Neuronal stem cell (in vitro differentiated cells): Measurements from ENCODE around the gene PRSS21. TPM values are rescaled to one million over a fixed set of nuclear protein-coding genes. Genes with fewer than 3 reads are reported as not detected.
A peak's percentile ranks its signal among the peaks of the same experiment; 100 is the strongest.

Experiments used
- DNase-seq: peaks from one replicate; pipeline ENCODE4 v3.0.0-alpha.2; 2013; ENCODE audit warnings: low spot score
- H2AFZ ChIP-seq: one replicate; pipeline ENCODE4 v1.6.1; 2013; ENCODE audit warnings: mild to moderate bottlenecking, low read length, inconsistent platforms
- H2AK5ac ChIP-seq: 2 replicates; pipeline ENCODE4 v1.6.1; 2013; ENCODE audit warnings: low read depth, mild to moderate bottlenecking, inconsistent platforms, low read length, moderate library complexity, mixed read lengths
- H2BK120ac ChIP-seq: 2 replicates; pipeline ENCODE4 v1.6.1; 2013; ENCODE audit warnings: low read depth, mild to moderate bottlenecking, inconsistent platforms, low read length, moderate library complexity, mixed read lengths
- H2BK12ac ChIP-seq: one replicate; pipeline ENCODE4 v1.6.1; 2013; ENCODE audit warnings: low read length, inconsistent platforms
- H2BK15ac ChIP-seq: 2 replicates; pipeline ENCODE4 v1.6.1; 2013; ENCODE audit warnings: mild to moderate bottlenecking, low read length, inconsistent platforms, mixed read lengths
- H2BK5ac ChIP-seq: one replicate; pipeline ENCODE4 v1.6.1; 2013; ENCODE audit warnings: inconsistent platforms, mild to moderate bottlenecking, low read length, moderate library complexity
- H3K14ac ChIP-seq: one replicate; pipeline ENCODE4 v1.6.1; 2013; ENCODE audit warnings: low read length, inconsistent platforms
- H3K18ac ChIP-seq: 2 replicates; pipeline ENCODE4 v1.6.1; 2013; ENCODE audit warnings: low read length, inconsistent platforms
- H3K23ac ChIP-seq: 2 replicates; pipeline ENCODE4 v1.6.1; 2013; ENCODE audit warnings: low read depth, mild to moderate bottlenecking, mixed read lengths, low read length, inconsistent platforms; ENCODE audit not compliant: poor library complexity
- H3K27ac ChIP-seq: replicated peaks from 3 replicates; pipeline ENCODE4 v1.5.1; 2013; ENCODE audit warnings: low read length, inconsistent platforms
- H3K27me3 ChIP-seq, 3 experiments: 2 replicates each; pipeline ENCODE4 v1.6.1; 2013; ENCODE audit warnings: low read length in 3 of 3, mild to moderate bottlenecking in 2 of 3, inconsistent platforms in 1 of 3, low read depth in 1 of 3, mixed read lengths in 1 of 3, moderate library complexity in 1 of 3; ENCODE audit not compliant: control insufficient read depth in 3 of 3, insufficient read depth in 3 of 3
- H3K36me3 ChIP-seq, 2 donors: replicated peaks in 1 of 2; 2 replicates each; pipeline ENCODE4 v1.6.1; 2013; ENCODE audit warnings: low read length in 2 of 2; ENCODE audit not compliant: control insufficient read depth in 2 of 2, insufficient read depth in 2 of 2
- H3K4ac ChIP-seq: 2 replicates; pipeline ENCODE4 v1.6.1; 2013; ENCODE audit warnings: inconsistent platforms, mild to moderate bottlenecking, low read length, moderate library complexity
- H3K4me1 ChIP-seq, 2 donors: 1 replicate in 1 of 2; 2 replicates in 1 of 2; pipeline ENCODE4 v1.6.1; 2013; ENCODE audit warnings: low read length in 2 of 2, low read depth in 1 of 2; ENCODE audit not compliant: control insufficient read depth in 2 of 2, insufficient read depth in 1 of 2
- H3K4me2 ChIP-seq: one replicate; pipeline ENCODE4 v1.6.1; 2013; ENCODE audit warnings: mild to moderate bottlenecking, low read length, inconsistent platforms; ENCODE audit not compliant: insufficient read depth, poor library complexity, severe bottlenecking
- H3K4me3 ChIP-seq, 2 donors: 2 replicates each; pipeline ENCODE4 v1.5.1; 2013; ENCODE audit warnings: low read length in 2 of 2, mild to moderate bottlenecking in 2 of 2, inconsistent platforms in 1 of 2, moderate library complexity in 1 of 2
- H3K79me1 ChIP-seq: one replicate; pipeline ENCODE4 v1.6.1; 2013; ENCODE audit warnings: low read depth, mild to moderate bottlenecking, inconsistent platforms, low read length, moderate library complexity
- H3K9ac ChIP-seq: one replicate; pipeline ENCODE4 v1.6.1; 2013; ENCODE audit warnings: mild to moderate bottlenecking, low read depth, low read length, inconsistent platforms; ENCODE audit not compliant: poor library complexity
- H3K9me3 ChIP-seq, 2 donors: replicated peaks in 1 of 2; 2 replicates each; pipeline versions ENCODE3 to v1.6.1; 2013; ENCODE audit warnings: low read length in 2 of 2, mild to moderate bottlenecking in 2 of 2, inconsistent platforms in 1 of 2, low read depth in 1 of 2, mixed read lengths in 1 of 2, moderate library complexity in 1 of 2; ENCODE audit not compliant: control insufficient read depth in 2 of 2, insufficient read depth in 1 of 2
- H4K8ac ChIP-seq: one replicate; pipeline ENCODE4 v1.6.1; 2013; ENCODE audit warnings: low read depth, mild to moderate bottlenecking, inconsistent platforms, low read length, moderate library complexity
- H4K91ac ChIP-seq: one replicate; pipeline ENCODE4 v1.6.1; 2013; ENCODE audit warnings: low read length, low read depth, mild to moderate bottlenecking, inconsistent platforms; ENCODE audit not compliant: poor library complexity
- WGBS, 2 donors: extraction: QIAGEN DNeasy Blood & Tissue Kit; methylation state at CpG; one replicate each; pipeline ENCODE4 v1.1.7; 2013; ENCODE audit warnings: missing lambda C conversion rate in 2 of 2, mixed read lengths in 1 of 2; ENCODE audit not compliant: insufficient read length in 2 of 2, insufficient replicate concordance in 1 of 2; ENCODE audit errors: extremely low coverage in 2 of 2; 5-methylcytosine and 5-hydroxymethylcytosine counted together
- small RNA-seq: library from polyadenylated mRNA; stranded (forward); fragments of <200 nt; extraction: miRNeasy Mini kit (QIAGEN cat#:217004); gene quantifications from one replicate; pipeline ENCODE3, GENCODE V24; 2013; ENCODE audit not compliant: insufficient read depth

Gene PRSS21

DNA sequence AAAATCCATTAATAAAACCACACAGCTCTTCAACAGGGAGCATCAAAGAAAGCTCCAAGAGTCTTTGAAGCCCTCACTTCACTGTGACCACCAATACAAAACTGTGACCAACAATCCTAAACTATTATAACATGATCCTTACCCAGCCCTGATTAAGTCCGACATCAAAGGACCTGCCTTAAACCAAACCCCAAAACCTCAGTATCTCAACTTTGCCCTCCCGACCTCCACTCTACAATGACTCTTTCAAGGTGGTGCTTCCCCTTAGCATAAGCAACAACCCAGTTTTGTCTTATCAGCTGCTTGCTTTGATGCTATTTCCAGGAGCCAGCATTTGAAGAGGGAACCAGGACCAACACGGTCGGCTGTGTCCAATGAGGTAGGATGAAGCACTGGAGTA, 49.4 kb downstream of the PRSS21 start:
- Histone ChIP-seq H3K4me1 (peaks cover 0 to 3% of the 10 kb centered on the region in 2 donors), H2AFZ (no peak overlapping the region), H3K18ac (no peak overlapping the region), H3K79me1 (no peaks in the 10 kb centered on the region), H4K91ac (no peak overlapping the region), H3K14ac (no peak overlapping the region), H3K36me3 (no peaks in the 10 kb centered on the region), H2BK12ac (no peak overlapping the region), H3K4me2 (no peak overlapping the region), H3K27me3 (peaks cover 3 to 21% (median 21%) of the 10 kb centered on the region in 3 experiments), H2BK15ac (no peak overlapping the region), H3K4me3 (no peak overlapping the region), H3K27ac (no peak overlapping the region), H3K9me3 (peaks cover 0 to 2% of the 10 kb centered on the region in 2 donors), H2BK120ac (no peak overlapping the region), H3K9ac (no peak overlapping the region), H4K8ac (no peak overlapping the region), H2AK5ac (no peak overlapping the region), H3K23ac (no peak overlapping the region), H3K4ac (no peak overlapping the region), H2BK5ac (no peak overlapping the region)
- no CpG with 5 or more reads among the region's 4 CpGs for WGBS, 2 donors
- no peak for DNase-seq

DNA sequence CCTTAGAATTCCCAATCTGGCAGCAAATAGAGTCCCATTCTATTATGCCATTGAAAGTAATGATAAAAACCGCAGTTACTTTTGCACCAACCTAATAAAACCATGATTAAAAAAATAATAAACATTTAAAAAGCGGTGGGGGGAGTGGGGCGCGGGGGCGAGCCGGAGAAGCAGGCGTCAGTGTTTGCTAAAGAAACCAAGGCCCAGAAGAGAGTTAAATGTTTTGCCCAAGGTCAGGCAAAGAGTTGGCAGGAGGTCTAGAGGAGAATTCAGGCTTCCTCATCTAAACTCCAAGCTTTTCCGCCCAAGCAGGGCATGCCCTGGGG, 50.6 kb downstream of the PRSS21 start:
- H4K91ac ChIP-seq, result no peak overlapping the region
- H3K4ac ChIP-seq, result no peak overlapping the region
- DNase-seq, result no peak
- no peak overlapping the region for H2BK12ac ChIP-seq
- H3K23ac ChIP-seq, result no peak overlapping the region
- H3K4me3 ChIP-seq, result peak overlapping the region; percentile 59 to 80
- no peak overlapping the region for H3K14ac ChIP-seq
- H3K27me3 ChIP-seq, result peaks cover 3 to 27% (median 23%) of the 10 kb centered on the region in 3 experiments
- H4K8ac ChIP-seq, result peak overlapping the region; percentile 72
- no peaks in the 10 kb centered on the region for H3K79me1 ChIP-seq
- H3K4me2 ChIP-seq, result peak overlapping the region; percentile 85
- H2BK5ac ChIP-seq, result no peak overlapping the region
- H2AFZ ChIP-seq, result peak overlapping the region; percentile 98
- no peak overlapping the region for H2BK120ac ChIP-seq
- no peak overlapping the region for H3K18ac ChIP-seq
- H3K9me3 ChIP-seq, result peaks cover 0 to 2% of the 10 kb centered on the region in 2 donors
- H3K36me3 ChIP-seq, result no peaks in the 10 kb centered on the region
- H3K27ac ChIP-seq, result no peak overlapping the region
- peak overlapping the region; percentile 32 for H3K9ac ChIP-seq
- peak overlapping the region; percentile 69 for H2BK15ac ChIP-seq
- no peak overlapping the region for H2AK5ac ChIP-seq
- no CpG with 5 or more reads among the region's 8 CpGs for WGBS, 2 donors
- peaks cover 0 to 3% of the 10 kb centered on the region in 2 donors for H3K4me1 ChIP-seq

DNA sequence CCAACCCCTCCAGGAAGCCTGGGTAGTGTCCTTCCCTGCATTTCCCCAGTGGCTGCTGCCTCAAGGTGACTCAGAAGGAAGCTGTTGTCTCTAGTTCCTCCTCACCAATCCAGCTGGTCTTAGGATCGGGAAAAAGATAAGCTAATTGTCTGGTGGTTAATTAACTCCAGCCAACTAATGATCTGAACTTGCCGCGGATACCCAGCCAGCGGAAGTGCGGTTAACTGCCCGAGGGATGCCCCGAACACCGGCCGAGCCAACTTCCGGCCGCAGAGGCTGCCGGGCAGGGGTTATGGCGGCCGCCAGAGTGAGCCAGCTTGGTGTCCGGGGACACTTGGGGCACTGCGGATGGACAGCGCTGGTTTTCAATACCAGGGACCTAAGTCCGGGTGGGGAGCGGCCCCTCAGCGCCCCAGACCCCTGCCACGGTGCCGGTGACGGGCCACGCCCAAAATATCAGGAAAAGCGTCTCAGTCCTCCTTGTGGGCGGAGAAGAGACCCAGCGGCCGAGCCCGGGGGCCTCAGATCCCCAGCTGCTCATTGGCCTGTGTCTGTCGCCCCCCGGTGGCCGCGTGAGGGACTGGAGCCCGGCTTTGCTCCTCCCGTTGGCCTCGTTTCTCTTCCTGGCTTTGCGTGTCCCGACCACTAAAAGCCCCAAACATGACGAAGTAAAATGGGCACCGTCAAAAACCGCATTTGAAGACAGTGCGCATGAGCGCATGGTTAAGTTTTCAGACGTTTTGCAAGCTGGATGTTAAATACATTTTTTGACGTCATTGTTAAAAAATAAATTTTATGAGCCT, 51.2 kb downstream of the PRSS21 start:
- Histone ChIP-seq H2AK5ac (no peak overlapping the region), H3K9ac (peak overlapping the region; percentile 87), H2BK15ac (peak overlapping the region; percentile 69), H3K4ac (no peak overlapping the region), H3K4me1 (peaks cover 0 to 3% of the 10 kb centered on the region in 2 donors), H3K4me3 (peak overlapping the region; percentile 59 to 80), H4K8ac (peak overlapping the region; percentile 72), H2BK12ac (no peak overlapping the region), H3K9me3 (peaks cover 0 to 2% of the 10 kb centered on the region in 2 donors), H3K27ac (peak overlapping the region; percentile 35), H3K18ac (peak overlapping the region; percentile 94), H3K36me3 (no peaks in the 10 kb centered on the region), H2BK5ac (no peak overlapping the region), H3K4me2 (peak overlapping the region; percentile 85), H2AFZ (peak overlapping the region; percentile 98), H3K23ac (peak overlapping the region; percentile 87), H4K91ac (no peak overlapping the region), H3K14ac (no peak overlapping the region), H2BK120ac (no peak overlapping the region), H3K79me1 (no peaks in the 10 kb centered on the region), H3K27me3 (peaks cover 3 to 27% (median 23%) of the 10 kb centered on the region in 3 experiments)
- peak; percentile 86 for DNase-seq
- no CpG with 5 or more reads among the region's 45 CpGs for WGBS, 2 donors

Small RNA genes lying within 50 kb of the gene (small RNA-seq; reads per million reads assigned to genes)
- gene SNORA3C, result not detected
